Glutamatergic neuron (in vitro differentiated cells): ENCODE measurements around the gene HOXC12. TPM values are rescaled to one million over a fixed set of nuclear protein-coding genes. Genes with fewer than 3 reads are reported as not detected.

Experiments used
- DNase-seq: peaks from one replicate; pipeline ENCODE4 v3.0.0; 2022
- H3K27ac Mint-ChIP-seq: one replicate; pipeline ENCODE4 v1.8.0; 2020; ENCODE audit warnings: mild to moderate bottlenecking, mixed read lengths, inconsistent platforms; ENCODE audit not compliant: unreplicated experiment
- H3K27me3 Mint-ChIP-seq: one replicate; pipeline ENCODE4 v1.8.0; 2020; ENCODE audit warnings: mild to moderate bottlenecking, moderate library complexity, mixed read lengths, inconsistent platforms; ENCODE audit not compliant: unreplicated experiment
- H3K36me3 Mint-ChIP-seq: one replicate; pipeline ENCODE4 v1.8.0; 2020; ENCODE audit warnings: mild to moderate bottlenecking, mixed read lengths, inconsistent platforms; ENCODE audit not compliant: unreplicated experiment
- H3K4me1 Mint-ChIP-seq: one replicate; pipeline ENCODE4 v1.8.0; 2020; ENCODE audit warnings: mild to moderate bottlenecking, low read depth, mixed read lengths, inconsistent platforms; ENCODE audit not compliant: unreplicated experiment
- H3K4me3 Mint-ChIP-seq: one replicate; pipeline ENCODE4 v1.8.0; 2020; ENCODE audit warnings: mild to moderate bottlenecking, mixed read lengths, inconsistent platforms; ENCODE audit not compliant: unreplicated experiment
- H3K9me3 Mint-ChIP-seq: one replicate; pipeline ENCODE4 v1.8.0; 2020; ENCODE audit warnings: mild to moderate bottlenecking, moderate library complexity, mixed read lengths, inconsistent platforms; ENCODE audit not compliant: unreplicated experiment
- CTCF ChIP-seq: fragments of 200-600 bp; sonication (generic); IDR thresholded peaks from one replicate; pipeline ENCODE4 v1.5.0; 2021; ENCODE audit not compliant: partially characterized antibody, unreplicated experiment
- total RNA-seq: library from RNA; stranded (reverse); fragmentation: NEBNext Ultra II Directional; extraction: Animal tissue kit (Norgen Biotek cat#: 25700); gene quantifications from one replicate; pipeline ENCODE4 v1.2.1, GENCODE V29; 2021; ENCODE audit not compliant: unreplicated experiment

HOXC12 gene
- total RNA-seq, 1 donor from 2014 or later: not detected

GRCh38 chr12:53968214-53969127, 13.8 kb downstream of the HOXC12 start:
- no peaks in the 10 kb centered on the region for H3K4me1 Mint-ChIP-seq
- peaks cover 3% of the 10 kb centered on the region for H3K9me3 Mint-ChIP-seq
- peaks cover 69% of the 10 kb centered on the region for H3K27me3 Mint-ChIP-seq
- H3K27ac Mint-ChIP-seq: no peak overlapping the region
- DNase-seq: no peak
- H3K4me3 Mint-ChIP-seq: no peak overlapping the region
- no peak for TF ChIP-seq CTCF
- no peaks in the 10 kb centered on the region for H3K36me3 Mint-ChIP-seq

- no peak overlapping the region for H3K27ac Mint-ChIP-seq
- TF ChIP-seq CTCF: no peak
- no peak for DNase-seq
- no peak overlapping the region for H3K4me3 Mint-ChIP-seq
- H3K27me3 Mint-ChIP-seq: peaks cover 63% of the 10 kb centered on the region
- no peaks in the 10 kb centered on the region for H3K36me3 Mint-ChIP-seq
- peaks cover 3% of the 10 kb centered on the region for H3K9me3 Mint-ChIP-seq
- no peaks in the 10 kb centered on the region for H3K4me1 Mint-ChIP-seq
Observed at GRCh38 chr12:53969588-53970259, 15.0 kb downstream of the HOXC12 start.

- H3K9me3 Mint-ChIP-seq: peaks cover 4% of the 10 kb centered on the region
- no peak for DNase-seq
- no peaks in the 10 kb centered on the region for H3K36me3 Mint-ChIP-seq
- no peak overlapping the region for H3K27ac Mint-ChIP-seq
- peaks cover 65% of the 10 kb centered on the region for H3K27me3 Mint-ChIP-seq
- no peak overlapping the region for H3K4me3 Mint-ChIP-seq
- H3K4me1 Mint-ChIP-seq: no peaks in the 10 kb centered on the region
- TF ChIP-seq CTCF: no peak
Observed at GRCh38 chr12:53970451-53970850, 15.7 kb downstream of the HOXC12 start.

GRCh38 chr12:53971129-53971528, 16.4 kb downstream of the HOXC12 start:
- TF ChIP-seq CTCF: no peak
- Mint-ChIP-seq H3K9me3 (peaks cover 4% of the 10 kb centered on the region), H3K27ac (no peak overlapping the region), H3K4me1 (no peaks in the 10 kb centered on the region), H3K36me3 (no peaks in the 10 kb centered on the region), H3K27me3 (peaks cover 68% of the 10 kb centered on the region), H3K4me3 (no peak overlapping the region)
- DNase-seq: no peak

- peaks cover 66% of the 10 kb centered on the region for H3K27me3 Mint-ChIP-seq
- H3K27ac Mint-ChIP-seq: no peak overlapping the region
- H3K4me1 Mint-ChIP-seq: no peaks in the 10 kb centered on the region
- H3K4me3 Mint-ChIP-seq: no peak overlapping the region
- no peak for DNase-seq
- H3K36me3 Mint-ChIP-seq: no peaks in the 10 kb centered on the region
- TF ChIP-seq CTCF: no peak
- H3K9me3 Mint-ChIP-seq: peaks cover 2% of the 10 kb centered on the region
Observed at GRCh38 chr12:53971686-53972085, 17.0 kb downstream of the HOXC12 start.
